Measurements from ENCODE around the gene OVCH1.
"Not testable (repeated sequence)": the region's sequence is repeated elsewhere in the genome, so short reads cannot be mapped to it uniquely, and the experiment has no call there.

The OVCH1 gene

DNA sequence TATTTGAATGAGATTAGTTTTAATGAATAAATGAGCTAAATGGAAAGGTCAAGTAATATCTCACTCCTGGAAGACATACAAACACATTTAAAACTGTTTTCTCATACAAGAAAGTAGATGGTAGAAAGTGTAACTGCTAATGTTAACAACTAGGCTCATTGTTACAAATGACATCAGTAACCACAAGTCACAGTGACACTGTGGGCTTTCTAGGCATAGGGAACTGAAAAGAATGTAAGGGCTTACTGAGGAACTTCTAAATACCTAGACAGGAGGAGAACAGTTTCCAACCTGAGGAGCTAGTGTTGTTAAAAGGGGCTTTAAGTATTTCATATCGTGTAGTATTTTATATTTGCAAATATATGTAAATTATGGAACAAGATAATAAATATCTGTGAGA lies 99.0 kb downstream of the OVCH1 start:
- no peak for DNase-seq

DNA sequence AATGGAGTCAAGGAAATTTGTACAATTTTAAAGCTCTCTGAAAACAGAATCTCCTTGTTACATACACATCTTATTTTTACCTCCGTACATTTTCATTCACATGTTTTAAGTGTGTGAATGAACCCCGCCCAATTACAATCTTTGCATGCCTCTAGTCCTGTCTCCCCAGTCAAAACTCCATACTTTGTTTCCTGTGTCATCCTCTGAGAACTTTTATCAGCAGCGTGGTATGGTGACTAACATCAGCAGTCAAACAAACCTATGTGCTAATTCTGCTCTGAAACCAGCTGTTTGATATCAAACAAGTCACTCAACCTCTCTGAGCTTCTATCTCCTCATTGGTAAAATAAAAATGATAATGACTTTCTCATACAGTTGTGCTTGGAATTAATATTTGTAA lies 100.7 kb downstream of the OVCH1 start:
- no peak for DNase-seq

DNA sequence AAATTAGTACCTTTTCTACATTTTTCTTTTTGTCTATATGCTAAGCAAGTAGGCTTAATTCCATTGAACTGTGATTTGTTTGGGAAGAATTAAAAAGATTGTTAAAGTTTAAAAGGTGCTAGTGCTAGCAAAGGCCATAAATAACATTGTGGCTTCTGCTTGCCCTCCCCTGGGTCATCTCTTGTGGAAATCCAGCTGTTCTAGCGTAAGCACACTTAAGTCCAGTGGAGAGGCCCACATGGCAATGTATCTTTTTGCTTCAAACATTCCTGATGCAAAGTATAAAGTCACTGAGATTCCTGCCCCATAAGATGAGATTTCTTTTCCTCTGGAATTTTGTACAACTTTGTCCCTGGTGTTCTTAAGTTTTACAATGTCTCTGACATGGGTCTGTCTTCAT lies 102.1 kb downstream of the OVCH1 start:
- no peak for DNase-seq

DNA sequence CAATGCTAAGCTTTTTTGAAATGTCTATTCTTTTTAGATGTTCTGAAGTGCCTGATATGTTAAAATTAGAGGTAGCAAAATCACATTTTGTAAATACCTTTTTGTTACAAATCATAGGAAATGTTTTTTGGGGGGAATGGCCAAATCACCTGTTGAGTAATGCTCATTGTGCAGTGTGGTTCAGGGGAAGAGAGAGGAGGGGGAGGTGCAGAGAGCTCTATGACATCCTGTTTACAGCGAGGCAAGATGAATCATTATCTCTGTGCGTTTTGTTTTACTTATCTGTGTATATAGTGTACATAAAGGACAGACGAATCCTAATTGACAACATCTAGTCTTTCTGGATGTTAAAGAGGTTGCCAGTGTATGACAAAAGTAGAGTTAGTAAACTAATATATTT lies 107.1 kb downstream of the OVCH1 start:
- DNase-seq = peak in 1 of 2 experiments; percentile 18

DNA sequence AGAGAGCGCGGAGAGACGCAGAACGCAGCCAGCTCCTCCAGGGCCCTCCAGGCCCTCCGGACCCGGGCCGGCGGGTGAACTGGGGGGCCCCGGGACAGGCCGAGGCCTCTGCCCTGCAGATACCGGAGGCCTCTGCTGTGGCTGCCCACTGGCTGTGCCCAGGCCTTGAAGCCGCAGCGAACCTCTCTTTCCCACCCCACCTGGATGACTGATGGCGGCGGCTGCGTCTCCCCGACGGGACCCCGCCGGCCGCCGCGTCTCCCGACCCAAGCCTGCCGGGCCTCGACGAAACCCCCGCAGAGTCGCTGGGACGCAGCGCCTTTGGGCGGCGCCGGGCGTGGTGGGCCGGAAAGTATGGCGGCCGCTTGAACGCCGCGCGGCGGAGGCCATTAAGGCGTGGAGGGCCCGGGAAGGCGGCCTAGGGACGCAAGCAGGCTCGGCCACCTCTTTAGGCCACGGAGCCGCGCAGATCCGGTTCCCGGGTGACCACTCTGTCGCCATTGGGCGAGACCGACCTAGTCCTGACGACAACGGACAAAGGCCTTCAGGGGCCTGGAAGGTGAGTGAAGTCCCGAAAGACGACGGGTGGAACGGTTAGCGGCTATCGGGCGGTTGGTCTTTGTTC lies 108.1 kb downstream of the OVCH1 start:
- DNase-seq = no peak

DNA sequence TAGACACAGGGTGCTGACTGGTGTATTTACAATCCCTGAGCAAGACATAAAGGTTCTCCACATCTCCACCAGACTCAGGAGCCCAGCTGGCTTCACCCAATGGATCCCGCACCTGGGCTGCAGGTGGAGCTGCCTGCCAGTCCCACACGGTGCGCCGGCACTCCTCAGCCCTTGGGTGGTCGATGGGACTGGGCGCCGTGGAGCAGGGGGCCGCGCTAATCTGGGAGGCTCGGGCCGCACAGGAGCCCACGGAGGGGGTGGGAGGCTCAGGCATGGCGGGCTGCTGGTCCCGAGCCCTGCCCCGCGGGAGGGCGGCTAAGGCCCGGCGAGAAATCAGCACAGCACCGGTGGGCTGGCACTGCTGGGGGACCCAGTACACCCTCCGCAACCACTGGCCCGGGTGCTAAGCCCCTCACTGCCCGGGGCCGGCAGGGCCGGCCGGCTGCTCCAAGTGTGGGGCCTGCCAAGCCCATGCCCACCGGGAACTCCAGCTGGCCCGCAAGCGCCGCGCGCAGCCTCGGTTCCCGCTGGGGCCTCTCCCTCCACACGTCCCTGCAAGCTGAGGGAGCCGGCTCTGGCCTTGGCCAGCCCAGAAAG lies 111.3 kb downstream of the OVCH1 start:
- DNase-seq = not testable (repeated sequence)

DNA sequence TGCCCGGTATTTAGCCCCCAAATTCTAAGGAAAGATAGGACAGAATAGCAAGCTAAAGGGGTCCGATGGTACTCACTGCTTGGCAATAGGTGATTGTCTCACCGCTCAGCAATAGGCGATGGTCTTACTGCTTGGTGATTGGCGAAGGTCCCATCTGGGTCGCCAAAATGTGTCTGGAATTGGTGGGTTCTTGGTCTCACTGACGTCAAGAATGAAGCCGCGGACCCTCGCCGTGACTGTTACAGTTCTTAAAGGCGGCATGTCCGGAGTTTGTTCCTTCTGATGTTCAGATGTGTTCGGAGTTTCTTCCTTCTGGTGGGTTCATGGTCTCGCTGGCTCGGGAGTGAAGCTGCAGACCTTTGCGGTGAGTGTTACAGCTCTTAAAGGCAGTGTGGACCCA lies 112.3 kb downstream of the OVCH1 start:
- DNase-seq = not testable (repeated sequence)

DNA sequence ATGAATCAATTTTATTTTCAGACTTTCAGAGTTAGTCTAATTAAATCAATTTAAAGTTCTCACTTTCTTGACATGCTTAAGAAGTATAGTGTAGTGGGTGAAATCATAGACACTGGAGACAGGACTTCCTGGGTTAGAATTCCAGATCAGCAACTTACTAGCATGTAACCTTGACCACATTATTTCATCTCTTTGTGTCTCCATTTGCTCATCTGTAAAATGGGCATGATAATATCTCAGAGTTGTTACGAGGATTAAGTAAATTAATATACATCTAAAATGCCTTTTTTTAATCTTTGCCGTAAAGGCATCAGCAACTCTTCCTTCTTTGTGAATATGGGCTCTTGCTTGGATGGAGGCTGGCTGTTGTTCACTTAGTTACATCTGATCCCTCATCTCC lies 115.2 kb downstream of the OVCH1 start:
- no peak for DNase-seq

DNA sequence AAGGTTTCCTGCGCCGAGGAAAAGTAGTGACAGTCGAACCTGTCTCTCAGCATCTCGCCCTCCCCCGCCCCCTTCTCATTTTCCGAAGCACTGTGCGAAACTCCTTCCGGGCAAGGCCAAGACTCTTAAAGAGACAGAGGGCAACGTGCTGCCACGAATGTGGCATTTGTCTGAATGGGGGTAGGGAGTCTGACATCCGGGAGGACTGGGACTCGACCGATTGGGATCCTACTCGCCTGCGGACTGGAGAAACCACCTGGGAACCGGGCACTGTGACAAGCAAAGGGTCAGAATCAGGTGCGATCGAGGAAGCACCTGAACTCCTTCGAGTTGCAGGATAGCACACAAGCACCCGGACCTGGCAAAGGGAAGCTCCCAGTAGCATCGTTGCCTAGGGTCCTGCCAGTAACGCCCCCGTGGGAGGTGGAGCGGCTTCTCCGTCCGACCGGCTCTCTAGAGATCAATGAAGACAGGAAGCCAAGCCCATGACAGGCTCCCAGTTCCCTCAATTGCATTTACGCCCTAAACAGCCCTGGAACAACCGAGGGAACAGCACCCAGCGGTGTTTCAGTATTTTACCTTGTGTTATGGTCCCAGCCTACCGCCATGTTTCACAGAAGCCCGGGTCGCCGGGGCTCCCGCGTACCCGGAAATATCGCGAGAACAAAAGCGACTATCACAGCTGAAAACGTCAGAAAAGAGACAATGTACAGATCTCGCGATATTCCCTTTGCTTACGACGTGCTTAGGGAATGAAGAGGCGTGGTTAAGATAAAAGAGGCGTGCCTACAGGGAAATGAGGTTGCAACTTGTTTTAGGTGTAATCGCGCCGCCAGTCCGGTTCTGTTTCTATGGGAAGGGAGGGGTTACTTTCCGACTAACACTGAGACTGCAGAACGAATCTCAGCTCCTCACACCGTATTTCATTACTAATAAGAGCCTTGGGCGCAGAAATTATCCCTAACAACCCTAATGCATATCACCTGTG lies 116.7 kb downstream of the OVCH1 start, which contains the start of gene ERGIC2:
ERGIC2 (minus strand) TSS at position 637 of the 988 bp plus-strand sequence. CDS start 9,539 bp downstream, outside the sequence.
- peak; percentile 86 to 87 for DNase-seq

Measured in activated CD4-positive, alpha-beta T cell treated with anti-CD3 and anti-CD28 coated beads, Interleukin-2, amount 50 U/mL, for 48 hours (primary cell).